Trophoblast cell (in vitro differentiated cells and primary cell): Measurements from ENCODE around the gene DPEP3.

Experiments
- DNase-seq, 2 donors: peaks; one replicate each; pipeline ENCODE4 v3.0.0-alpha.2; 2016
- H2AFZ ChIP-seq: 2 replicates; pipeline ENCODE4 v1.6.1; 2013; ENCODE audit warnings: low read length, moderate library complexity, mild to moderate bottlenecking; ENCODE audit not compliant: insufficient read depth, poor library complexity
- H2AK5ac ChIP-seq: 2 replicates; pipeline ENCODE4 v1.6.1; 2013; ENCODE audit warnings: mild to moderate bottlenecking, low read length
- H2BK120ac ChIP-seq: 2 replicates; pipeline ENCODE4 v1.6.1; 2013; ENCODE audit warnings: low read length, mild to moderate bottlenecking, moderate library complexity; ENCODE audit not compliant: insufficient read depth, poor library complexity
- H2BK12ac ChIP-seq: 2 replicates; pipeline ENCODE4 v1.6.1; 2013; ENCODE audit warnings: mild to moderate bottlenecking, low read length, moderate library complexity
- H2BK5ac ChIP-seq: 2 replicates; pipeline ENCODE4 v1.6.1; 2013; ENCODE audit warnings: low read length, low read depth, moderate library complexity, mild to moderate bottlenecking; ENCODE audit not compliant: poor library complexity
- H3K14ac ChIP-seq: 2 replicates; pipeline ENCODE4 v1.6.1; 2013; ENCODE audit warnings: mild to moderate bottlenecking, low read length
- H3K18ac ChIP-seq: 2 replicates; pipeline ENCODE4 v1.6.1; 2013; ENCODE audit warnings: mild to moderate bottlenecking, low read length
- H3K23ac ChIP-seq: 2 replicates; pipeline ENCODE4 v1.6.1; 2013; ENCODE audit warnings: low read length
- H3K27ac ChIP-seq: 2 replicates; pipeline ENCODE4 v1.5.1; 2013; ENCODE audit warnings: low read depth, mild to moderate bottlenecking, inconsistent platforms, low read length, moderate library complexity
- H3K27me3 ChIP-seq: 2 replicates; pipeline ENCODE4 v1.6.1; 2013; ENCODE audit warnings: inconsistent platforms, mild to moderate bottlenecking, low read length, moderate library complexity; ENCODE audit not compliant: insufficient read depth
- H3K36me3 ChIP-seq, 2 experiments: 1 replicate in 1 of 2; 2 replicates in 1 of 2; pipeline ENCODE4 v1.6.1; 2013; ENCODE audit warnings: low read length in 2 of 2, mild to moderate bottlenecking in 2 of 2, moderate library complexity in 1 of 2; ENCODE audit not compliant: insufficient read depth in 2 of 2, control insufficient read depth in 1 of 2
- H3K4ac ChIP-seq: 2 replicates; pipeline ENCODE4 v1.6.1; 2013; ENCODE audit warnings: low read depth, mild to moderate bottlenecking, low read length, moderate library complexity
- H3K4me1 ChIP-seq, 2 experiments: 1 replicate in 1 of 2; 2 replicates in 1 of 2; pipeline ENCODE4 v1.6.1; 2013; ENCODE audit warnings: low read length in 2 of 2, mild to moderate bottlenecking in 2 of 2, moderate library complexity in 1 of 2; ENCODE audit not compliant: insufficient read depth in 2 of 2, control insufficient read depth in 1 of 2
- H3K4me2 ChIP-seq: 2 replicates; pipeline ENCODE4 v1.6.1; 2013; ENCODE audit warnings: inconsistent platforms, mild to moderate bottlenecking, low read length, moderate library complexity
- H3K4me3 ChIP-seq: 2 replicates; pipeline ENCODE4 v1.5.1; 2013; ENCODE audit warnings: mild to moderate bottlenecking, low read depth, low read length, inconsistent platforms
- H3K79me1 ChIP-seq: one replicate; pipeline ENCODE4 v1.6.1; 2013; ENCODE audit warnings: low read length
- H3K79me2 ChIP-seq: 2 replicates; pipeline ENCODE4 v1.6.1; 2013; ENCODE audit warnings: low read length, mild to moderate bottlenecking; ENCODE audit not compliant: control insufficient read depth, insufficient read depth, poor library complexity
- H3K9ac ChIP-seq: 2 replicates; pipeline ENCODE4 v1.6.1; 2013; ENCODE audit warnings: mild to moderate bottlenecking, low read length
- H3K9me3 ChIP-seq: 2 replicates; pipeline ENCODE4 v1.6.1; 2013; ENCODE audit warnings: low read depth, mild to moderate bottlenecking, control low read depth, inconsistent platforms, low read length; ENCODE audit not compliant: insufficient read depth
- H4K12ac ChIP-seq: 2 replicates; pipeline ENCODE4 v1.6.1; 2013; ENCODE audit warnings: low read depth, mild to moderate bottlenecking, low read length, moderate library complexity
- H4K8ac ChIP-seq: 2 replicates; pipeline ENCODE4 v1.6.1; 2013; ENCODE audit warnings: low read depth, mild to moderate bottlenecking, low read length, moderate library complexity
- H4K91ac ChIP-seq: one replicate; pipeline ENCODE4 v1.6.1; 2013; ENCODE audit warnings: low read depth, mild to moderate bottlenecking, low read length, moderate library complexity
- WGBS: extraction: QIAGEN DNeasy Blood & Tissue Kit; methylation state at CpG from one replicate; pipeline ENCODE4 v1.1.7; 2013; ENCODE audit warnings: missing lambda C conversion rate; ENCODE audit not compliant: insufficient read length, insufficient coverage; ENCODE audit errors: extremely low coverage; 5-methylcytosine and 5-hydroxymethylcytosine counted together

The DPEP3 gene

GRCh38 chr16:67988675-67989074 lies 8.4 kb upstream of the DPEP3 start:
- no peak overlapping the region for H2BK12ac ChIP-seq
- no peak overlapping the region for H2AK5ac ChIP-seq
- no peak overlapping the region for H3K4me3 ChIP-seq
- H3K79me2 ChIP-seq = peaks cover 1% of the 10 kb centered on the region
- H4K8ac ChIP-seq = no peak overlapping the region
- no peak overlapping the region for H3K27ac ChIP-seq
- no peak overlapping the region for H3K4ac ChIP-seq
- no peak overlapping the region for H3K14ac ChIP-seq
- H3K23ac ChIP-seq = no peak overlapping the region
- peaks cover 3 to 6% of the 10 kb centered on the region in 2 experiments for H3K4me1 ChIP-seq
- no peak overlapping the region for H3K18ac ChIP-seq
- peaks cover 2% of the 10 kb centered on the region for H3K79me1 ChIP-seq
- no peak overlapping the region for H2BK120ac ChIP-seq
- no peak overlapping the region for H3K4me2 ChIP-seq
- H4K91ac ChIP-seq = no peak overlapping the region
- WGBS = no CpG with 5 or more reads among the region's 3 CpGs
- H2AFZ ChIP-seq = no peak overlapping the region
- no peak overlapping the region for H3K9ac ChIP-seq
- H3K9me3 ChIP-seq = no peaks in the 10 kb centered on the region
- no peak for DNase-seq
- no peaks in the 10 kb centered on the region for H3K27me3 ChIP-seq
- no peaks in the 10 kb centered on the region for H3K36me3 ChIP-seq
- H2BK5ac ChIP-seq = no peak overlapping the region
- H4K12ac ChIP-seq = no peak overlapping the region

GRCh38 chr16:67987460-67988160 lies 7.3 kb upstream of the DPEP3 start:
- H3K18ac ChIP-seq = no peak overlapping the region
- no peak overlapping the region for H2BK120ac ChIP-seq
- no peak overlapping the region for H3K27ac ChIP-seq
- H3K4ac ChIP-seq = no peak overlapping the region
- no peak overlapping the region for H3K9ac ChIP-seq
- no peak for DNase-seq
- no peak overlapping the region for H4K8ac ChIP-seq
- no peak overlapping the region for H3K14ac ChIP-seq
- no peak overlapping the region for H2BK5ac ChIP-seq
- no peaks in the 10 kb centered on the region for H3K9me3 ChIP-seq
- H2AK5ac ChIP-seq = no peak overlapping the region
- H2BK12ac ChIP-seq = no peak overlapping the region
- H3K4me1 ChIP-seq = peaks cover 0 to 3% of the 10 kb centered on the region in 2 experiments
- H3K4me2 ChIP-seq = no peak overlapping the region
- H4K12ac ChIP-seq = no peak overlapping the region
- no peaks in the 10 kb centered on the region for H3K79me1 ChIP-seq
- no peak overlapping the region for H3K4me3 ChIP-seq
- no peaks in the 10 kb centered on the region for H3K79me2 ChIP-seq
- no peak overlapping the region for H3K23ac ChIP-seq
- no peaks in the 10 kb centered on the region for H3K27me3 ChIP-seq
- H3K36me3 ChIP-seq = no peaks in the 10 kb centered on the region
- no CpG with 5 or more reads among the region's 11 CpGs for WGBS
- no peak overlapping the region for H2AFZ ChIP-seq
- no peak overlapping the region for H4K91ac ChIP-seq

GRCh38 chr16:67986949-67987348 lies 6.7 kb upstream of the DPEP3 start:
- no peaks in the 10 kb centered on the region for H3K79me2 ChIP-seq
- H4K91ac ChIP-seq = no peak overlapping the region
- H3K9ac ChIP-seq = no peak overlapping the region
- no peak overlapping the region for H4K8ac ChIP-seq
- H3K4me3 ChIP-seq = no peak overlapping the region
- H3K36me3 ChIP-seq = no peaks in the 10 kb centered on the region
- H3K4ac ChIP-seq = no peak overlapping the region
- no peak overlapping the region for H2BK12ac ChIP-seq
- H3K14ac ChIP-seq = no peak overlapping the region
- H2AFZ ChIP-seq = no peak overlapping the region
- no peak overlapping the region for H3K18ac ChIP-seq
- no peak overlapping the region for H3K23ac ChIP-seq
- no peaks in the 10 kb centered on the region for H3K9me3 ChIP-seq
- H3K4me2 ChIP-seq = no peak overlapping the region
- no CpG with 5 or more reads among the region's 5 CpGs for WGBS
- H3K27ac ChIP-seq = no peak overlapping the region
- H3K4me1 ChIP-seq = peaks cover 0 to 3% of the 10 kb centered on the region in 2 experiments
- no peaks in the 10 kb centered on the region for H3K27me3 ChIP-seq
- H2AK5ac ChIP-seq = no peak overlapping the region
- no peak overlapping the region for H2BK5ac ChIP-seq
- no peaks in the 10 kb centered on the region for H3K79me1 ChIP-seq
- no peak for DNase-seq
- H4K12ac ChIP-seq = no peak overlapping the region
- no peak overlapping the region for H2BK120ac ChIP-seq

- Histone ChIP-seq H3K79me1 (no peaks in the 10 kb centered on the region), H4K91ac (no peak overlapping the region), H2BK12ac (no peak overlapping the region), H3K79me2 (no peaks in the 10 kb centered on the region), H2BK120ac (no peak overlapping the region), H3K23ac (no peak overlapping the region), H3K4me2 (no peak overlapping the region), H2BK5ac (no peak overlapping the region), H3K4ac (no peak overlapping the region), H3K18ac (no peak overlapping the region), H3K9me3 (no peaks in the 10 kb centered on the region), H3K27me3 (no peaks in the 10 kb centered on the region), H2AFZ (no peak overlapping the region), H3K14ac (no peak overlapping the region), H3K9ac (no peak overlapping the region), H4K12ac (no peak overlapping the region), H3K4me3 (no peak overlapping the region), H4K8ac (no peak overlapping the region), H3K4me1 (no peaks in the 10 kb centered on the region), H2AK5ac (no peak overlapping the region), H3K36me3 (no peaks in the 10 kb centered on the region), H3K27ac (no peak overlapping the region)
- no CpG with 5 or more reads among the region's 49 CpGs for WGBS
- no peak for DNase-seq
Observed at GRCh38 chr16:67982011-67982696, 1.9 kb upstream of the DPEP3 start.
